Natural killer cell (primary cell): ENCODE results near the gene ADCY2. TPM values are rescaled to one million over a fixed set of nuclear protein-coding genes. Genes with fewer than 3 reads are reported as not detected.

Source experiments
- ATAC-seq, 3 donors: fragments of 150-1000 bp in 2 of 3; fragments of 200-7000 bp in 1 of 3; cut with Tn5 transposase; 1 replicate in 1 of 3; 2 replicates in 2 of 3; pipeline ENCODE4 v1.10.0; 2021; ENCODE audit warnings: mild to moderate bottlenecking in 2 of 3, moderate library complexity in 2 of 3
- DNase-seq, 2 donors: peaks; one replicate each; pipeline versions ENCODE4 v3.0.0 to v3.0.0-alpha.2; 2013 to 2021; ENCODE audit warnings: mixed read lengths in 1 of 2
- H3K27ac ChIP-seq: one replicate; pipeline ENCODE4 v1.5.1; 2013; ENCODE audit warnings: mild to moderate bottlenecking, low read length
- H3K27me3 ChIP-seq: one replicate; pipeline ENCODE4 v1.6.1; 2013; ENCODE audit warnings: low read length; ENCODE audit not compliant: control insufficient read depth, insufficient read depth
- H3K36me3 ChIP-seq: one replicate; pipeline ENCODE4 v1.6.1; 2013; ENCODE audit warnings: low read length; ENCODE audit not compliant: control insufficient read depth, insufficient read depth
- H3K4me1 ChIP-seq: one replicate; pipeline ENCODE4 v1.6.1; 2013; ENCODE audit warnings: low read length; ENCODE audit not compliant: control insufficient read depth, insufficient read depth
- H3K4me3 ChIP-seq: one replicate; pipeline ENCODE4 v1.5.1; 2013; ENCODE audit warnings: low read length
- H3K9me3 ChIP-seq: one replicate; pipeline ENCODE4 v1.6.1; 2013; ENCODE audit warnings: low read length; ENCODE audit not compliant: control insufficient read depth, insufficient read depth
- H3K27ac Mint-ChIP-seq, 2 donors: one replicate each; pipeline ENCODE4 v1.8.0; 2022; ENCODE audit warnings: mild to moderate bottlenecking in 2 of 2, mixed read lengths in 2 of 2, moderate library complexity in 1 of 2
- H3K27me3 Mint-ChIP-seq, 2 donors: one replicate each; pipeline ENCODE4 v1.8.0; 2022; ENCODE audit warnings: low read depth in 2 of 2, mixed read lengths in 2 of 2
- H3K36me3 Mint-ChIP-seq: one replicate; pipeline ENCODE4 v1.8.0; 2022; ENCODE audit warnings: mixed read lengths
- H3K4me1 Mint-ChIP-seq, 2 donors: one replicate each; pipeline ENCODE4 v1.8.0; 2022; ENCODE audit warnings: mixed read lengths in 2 of 2
- H3K4me3 Mint-ChIP-seq: one replicate; pipeline ENCODE4 v1.8.0; 2022; ENCODE audit warnings: mild to moderate bottlenecking, moderate library complexity, mixed read lengths
- H3K9me3 Mint-ChIP-seq, 2 donors: one replicate each; pipeline ENCODE4 v1.8.0; 2022; ENCODE audit warnings: mixed read lengths in 2 of 2
- WGBS: methylation state at CpG from one replicate; pipeline ENCODE4 v1.1.7; 2013; ENCODE audit warnings: missing lambda C conversion rate; ENCODE audit not compliant: insufficient coverage; 5-methylcytosine and 5-hydroxymethylcytosine counted together
- intact Hi-C: fragments of 100-400 bp; cut with micrococcal nuclease; formaldehyde crosslinking; loops from one replicate; pipeline ENCODE4 v1.14.2; 2022
- total RNA-seq, 4 donors: library from RNA; stranded (reverse); fragments of 120-200 nt in 1 of 4; gene quantifications; one replicate each; pipeline versions ENCODE4 v1.2.3 to v1.2.4, GENCODE V29; 2013 to 2022
- TF ChIP-seq, protein P1 (sequence below): fragments of 200-600 bp; IDR thresholded peaks from one replicate; pipeline ENCODE4 v1.8.0; 2022; ENCODE audit warnings: antibody characterized with exemption

ADCY2 gene
- total RNA-seq, 3 donors from 2014 or later (not counting 1 experiment from before 2014, with no cell fraction given) = not detected

- Histone ChIP-seq H3K36me3 (no peaks in the 10 kb centered on the region), H3K4me1 (no peaks in the 10 kb centered on the region), H3K27me3 (no peaks in the 10 kb centered on the region), H3K27ac (no peak overlapping the region), H3K4me3 (no peak overlapping the region), H3K9me3 (no peaks in the 10 kb centered on the region)
- no peaks in the 10 kb centered on the region for H3K4me1 Mint-ChIP-seq
- no peak overlapping the region for H3K4me3 Mint-ChIP-seq
- H3K36me3 Mint-ChIP-seq = no peaks in the 10 kb centered on the region
- no peak overlapping the region for H3K27ac Mint-ChIP-seq
- TF ChIP-seq, protein P1, sequence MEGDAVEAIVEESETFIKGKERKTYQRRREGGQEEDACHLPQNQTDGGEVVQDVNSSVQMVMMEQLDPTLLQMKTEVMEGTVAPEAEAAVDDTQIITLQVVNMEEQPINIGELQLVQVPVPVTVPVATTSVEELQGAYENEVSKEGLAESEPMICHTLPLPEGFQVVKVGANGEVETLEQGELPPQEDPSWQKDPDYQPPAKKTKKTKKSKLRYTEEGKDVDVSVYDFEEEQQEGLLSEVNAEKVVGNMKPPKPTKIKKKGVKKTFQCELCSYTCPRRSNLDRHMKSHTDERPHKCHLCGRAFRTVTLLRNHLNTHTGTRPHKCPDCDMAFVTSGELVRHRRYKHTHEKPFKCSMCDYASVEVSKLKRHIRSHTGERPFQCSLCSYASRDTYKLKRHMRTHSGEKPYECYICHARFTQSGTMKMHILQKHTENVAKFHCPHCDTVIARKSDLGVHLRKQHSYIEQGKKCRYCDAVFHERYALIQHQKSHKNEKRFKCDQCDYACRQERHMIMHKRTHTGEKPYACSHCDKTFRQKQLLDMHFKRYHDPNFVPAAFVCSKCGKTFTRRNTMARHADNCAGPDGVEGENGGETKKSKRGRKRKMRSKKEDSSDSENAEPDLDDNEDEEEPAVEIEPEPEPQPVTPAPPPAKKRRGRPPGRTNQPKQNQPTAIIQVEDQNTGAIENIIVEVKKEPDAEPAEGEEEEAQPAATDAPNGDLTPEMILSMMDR = no peak
- ATAC-seq (no peak), DNase-seq (no peak)
- 71% methylated on average over 7 of the region's 7 CpGs for WGBS
- peaks cover 8 to 13% of the 10 kb centered on the region in 2 donors for H3K9me3 Mint-ChIP-seq
- no peaks in the 10 kb centered on the region for H3K27me3 Mint-ChIP-seq
- intact Hi-C loops = no loop called here
Measured at GRCh38 chr5:7488734-7489133, 92.8 kb downstream of the ADCY2 start.

DNA sequence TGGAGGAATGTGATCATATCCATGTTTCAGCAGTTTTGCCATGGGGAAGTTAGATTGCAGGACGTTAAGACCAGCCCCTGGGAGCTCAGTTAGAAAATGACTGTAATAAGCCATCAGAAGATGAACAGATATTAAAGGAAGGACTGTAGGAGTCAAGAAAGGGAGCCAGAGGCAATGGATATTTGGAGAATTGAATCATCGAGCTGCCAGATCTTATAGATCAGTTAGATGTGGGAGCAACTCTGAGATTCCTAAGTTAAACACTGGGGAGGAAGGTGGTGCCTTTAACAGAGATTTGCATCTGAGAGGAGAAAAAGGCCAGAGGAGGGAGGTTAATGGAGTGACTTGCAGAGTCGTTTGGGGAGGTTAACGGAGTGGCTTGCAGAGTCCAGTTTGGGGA is 96.4 kb downstream of the ADCY2 start:
- H3K36me3 Mint-ChIP-seq = no peaks in the 10 kb centered on the region
- DNase-seq (no peak), ATAC-seq (no peak)
- H3K4me3 Mint-ChIP-seq = no peak overlapping the region
- intact Hi-C loops = no loop called here
- Histone ChIP-seq H3K27me3 (no peaks in the 10 kb centered on the region), H3K4me1 (no peaks in the 10 kb centered on the region), H3K4me3 (no peak overlapping the region), H3K27ac (no peak overlapping the region), H3K9me3 (no peaks in the 10 kb centered on the region), H3K36me3 (no peaks in the 10 kb centered on the region)
- no peaks in the 10 kb centered on the region for H3K4me1 Mint-ChIP-seq
- H3K27me3 Mint-ChIP-seq = no peaks in the 10 kb centered on the region
- H3K9me3 Mint-ChIP-seq = peaks cover 4 to 8% of the 10 kb centered on the region in 2 donors
- WGBS = 68% methylated on average over 4 of the region's 4 CpGs
- TF ChIP-seq, protein P1 = no peak
- no peak overlapping the region for H3K27ac Mint-ChIP-seq

DNA sequence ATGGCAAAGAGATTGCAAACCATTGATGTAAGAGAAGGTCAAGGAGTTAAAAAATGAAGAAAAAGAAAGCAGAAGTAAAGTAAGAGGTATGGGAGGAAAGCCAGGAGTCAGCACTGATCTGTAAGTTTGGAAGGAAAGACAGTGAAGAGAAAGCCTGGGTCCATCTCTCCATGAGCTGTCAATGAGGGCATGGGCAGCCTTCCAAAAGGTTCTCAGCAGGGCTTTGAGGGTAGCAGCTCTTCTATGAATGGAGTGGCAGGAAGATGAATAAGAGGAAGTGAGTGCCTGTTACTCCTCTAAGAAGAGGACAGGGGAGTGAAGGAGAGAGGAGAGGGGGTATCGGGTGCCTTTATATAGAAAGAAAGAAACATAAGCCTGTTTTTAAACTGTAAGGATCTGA is 97.1 kb downstream of the ADCY2 start:
- ATAC-seq = no peak
- Mint-ChIP-seq H3K27ac (no peak overlapping the region), H3K9me3 (peaks cover 4 to 8% of the 10 kb centered on the region in 2 donors), H3K36me3 (no peaks in the 10 kb centered on the region), H3K4me3 (no peak overlapping the region), H3K4me1 (no peaks in the 10 kb centered on the region), H3K27me3 (no peaks in the 10 kb centered on the region)
- no peak for DNase-seq
- no peaks in the 10 kb centered on the region for H3K27me3 ChIP-seq
- 93% methylated on average over 1 of the region's 1 CpG for WGBS
- intact Hi-C loops = no loop called here
- no peaks in the 10 kb centered on the region for H3K9me3 ChIP-seq
- H3K4me1 ChIP-seq = no peaks in the 10 kb centered on the region
- H3K27ac ChIP-seq = no peak overlapping the region
- TF ChIP-seq, protein P1 = no peak
- H3K4me3 ChIP-seq = no peak overlapping the region
- no peaks in the 10 kb centered on the region for H3K36me3 ChIP-seq

DNA sequence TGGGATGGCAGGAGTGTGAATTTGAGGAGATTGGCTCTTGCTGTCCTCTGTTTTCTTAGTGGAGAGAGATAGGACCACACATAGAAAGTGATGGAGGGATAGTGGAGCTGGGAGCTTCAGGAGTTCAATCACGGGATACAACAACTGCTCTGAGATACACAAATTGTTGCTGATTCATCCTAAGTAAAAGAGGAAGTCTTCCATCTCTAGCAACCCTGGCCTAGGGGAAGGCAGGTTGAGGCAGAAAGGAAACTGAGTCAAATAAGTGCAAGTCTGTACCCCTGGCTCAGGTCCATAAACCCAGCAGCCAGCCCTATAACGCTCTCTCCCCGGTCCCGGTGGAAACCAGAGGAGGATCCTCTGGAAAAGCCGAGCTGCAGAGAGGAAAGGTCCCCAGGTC is 97.7 kb downstream of the ADCY2 start:
- intact Hi-C loops = no loop called here
- H3K4me1 ChIP-seq = no peaks in the 10 kb centered on the region
- H3K27me3 Mint-ChIP-seq = no peaks in the 10 kb centered on the region
- no peaks in the 10 kb centered on the region for H3K27me3 ChIP-seq
- H3K4me3 ChIP-seq = no peak overlapping the region
- no peaks in the 10 kb centered on the region for H3K36me3 ChIP-seq
- TF ChIP-seq, protein P1 = no peak
- H3K27ac Mint-ChIP-seq = no peak overlapping the region
- H3K27ac ChIP-seq = no peak overlapping the region
- H3K9me3 Mint-ChIP-seq = peaks cover 3 to 4% of the 10 kb centered on the region in 2 donors
- ATAC-seq (no peak), DNase-seq (no peak)
- H3K4me3 Mint-ChIP-seq = no peak overlapping the region
- no peaks in the 10 kb centered on the region for H3K4me1 Mint-ChIP-seq
- H3K9me3 ChIP-seq = no peaks in the 10 kb centered on the region
- no peaks in the 10 kb centered on the region for H3K36me3 Mint-ChIP-seq
- 73% methylated on average over 5 of the region's 5 CpGs for WGBS
